HG03571 (cell line): ENCODE data around the gene PARD3.
"Not testable (repeated sequence)": the region's sequence is repeated elsewhere in the genome, so short reads cannot be mapped to it uniquely, and the experiment has no call there.

Source experiments
- ATAC-seq: cut with Tn5 transposase; IDR thresholded peaks from one replicate; pipeline ENCODE4 v1.9.1; 2021; ENCODE audit not compliant: unreplicated experiment

The PARD3 gene

GRCh38 chr10:34360984-34361383 is 454.1 kb downstream of the PARD3 start:
- no peak for ATAC-seq

GRCh38 chr10:34359435-34359813 is 455.7 kb downstream of the PARD3 start:
- no peak for ATAC-seq

- ATAC-seq = no peak
Measured at GRCh38 chr10:34358729-34359434, 456.2 kb downstream of the PARD3 start.

- no peak for ATAC-seq
Measured at GRCh38 chr10:34356463-34356862, 458.6 kb downstream of the PARD3 start.

- ATAC-seq = not testable (repeated sequence)
Measured at GRCh38 chr10:34353530-34353929, 461.6 kb downstream of the PARD3 start.

- not testable (repeated sequence) for ATAC-seq
Measured at GRCh38 chr10:34352599-34353204, 462.4 kb downstream of the PARD3 start.

- no peak for ATAC-seq
Measured at GRCh38 chr10:34351161-34351560, 463.9 kb downstream of the PARD3 start.

- no peak for ATAC-seq
Measured at GRCh38 chr10:34348917-34349485, 466.1 kb downstream of the PARD3 start.

- ATAC-seq = no peak
Measured at GRCh38 chr10:34348021-34348420, 467.1 kb downstream of the PARD3 start.

GRCh38 chr10:34347131-34347530 is 468.0 kb downstream of the PARD3 start:
- no peak for ATAC-seq

GRCh38 chr10:34346516-34347100 is 468.5 kb downstream of the PARD3 start:
- no peak for ATAC-seq

GRCh38 chr10:34345383-34345782 is 469.7 kb downstream of the PARD3 start:
- ATAC-seq = no peak

- no peak for ATAC-seq
Measured at GRCh38 chr10:34343764-34344163, 471.3 kb downstream of the PARD3 start.

GRCh38 chr10:34341473-34341872 is 473.6 kb downstream of the PARD3 start:
- no peak for ATAC-seq

GRCh38 chr10:34340934-34341333 is 474.2 kb downstream of the PARD3 start:
- no peak for ATAC-seq

GRCh38 chr10:34339816-34340553 is 475.1 kb downstream of the PARD3 start:
- no peak for ATAC-seq

GRCh38 chr10:34337917-34338316 is 477.2 kb downstream of the PARD3 start:
- no peak for ATAC-seq

GRCh38 chr10:34335960-34336690 is 479.0 kb downstream of the PARD3 start:
- no peak for ATAC-seq

GRCh38 chr10:34334908-34335307 is 480.2 kb downstream of the PARD3 start:
- no peak for ATAC-seq

GRCh38 chr10:34333513-34333912 is 481.6 kb downstream of the PARD3 start:
- ATAC-seq = no peak

GRCh38 chr10:34327184-34327583 is 487.9 kb downstream of the PARD3 start:
- no peak for ATAC-seq
